RPMI7951 (cell line): ENCODE data around the gene PITPNM1. TPM values are rescaled to one million over a fixed set of nuclear protein-coding genes. Genes with fewer than 3 reads are reported as not detected.
"Not testable (repeated sequence)": the region's sequence is repeated elsewhere in the genome, so short reads cannot be mapped to it uniquely, and the experiment has no call there.

ENCODE experiments used
- DNase-seq: peaks from one replicate; pipeline ENCODE4 v3.0.0-alpha.2; 2012; ENCODE audit warnings: low read depth
- total RNA-seq: library from RNA; depleted of rRNA; stranded (reverse); fragments of >200 nt; shearing (Covaris generic); gene quantifications from 2 replicates; pipeline ENCODE4 v1.2.3, GENCODE V29; 2014; rRNA removed

Gene PITPNM1
- 16.2 and 44.0 TPM in 2 replicates for total RNA-seq

DNA sequence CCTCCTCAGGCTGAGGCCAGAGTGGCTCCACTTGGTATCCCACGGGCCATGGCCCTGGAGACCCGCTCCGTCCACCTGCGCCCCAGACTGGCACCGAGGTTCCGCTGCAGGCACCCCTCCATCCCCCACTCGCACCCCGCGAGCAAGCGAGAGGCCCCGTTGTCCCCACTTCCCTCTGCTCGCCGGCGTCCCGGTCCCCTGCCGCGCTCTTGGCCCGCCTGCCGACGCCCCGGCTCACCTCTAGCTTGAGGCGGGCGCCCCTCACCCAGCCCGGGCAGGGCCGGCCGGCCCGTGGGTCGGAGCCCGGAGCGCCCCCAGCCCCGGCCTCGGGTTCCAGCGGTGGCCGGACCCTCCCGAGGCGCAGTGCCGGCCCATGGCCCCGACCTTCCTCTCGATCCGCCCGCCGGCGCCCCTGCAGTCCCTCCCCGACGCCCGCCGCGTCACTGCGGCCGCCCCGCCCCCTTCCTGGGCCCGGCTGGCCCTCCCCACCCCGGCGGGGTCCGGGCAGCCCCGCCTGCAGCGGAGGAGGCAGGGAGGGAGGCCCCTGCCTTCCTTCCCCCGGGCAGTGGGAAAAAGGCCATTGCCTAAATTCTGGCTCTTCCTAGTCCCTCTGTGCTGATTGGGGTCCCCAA lies at the start of gene PITPNM1:
TSS of gene PITPNM1 (minus strand) at position 414 of the 632 bp plus-strand sequence. CDS start 1,183 bp downstream, outside the sequence.
- DNase-seq: peak; percentile 66

DNA sequence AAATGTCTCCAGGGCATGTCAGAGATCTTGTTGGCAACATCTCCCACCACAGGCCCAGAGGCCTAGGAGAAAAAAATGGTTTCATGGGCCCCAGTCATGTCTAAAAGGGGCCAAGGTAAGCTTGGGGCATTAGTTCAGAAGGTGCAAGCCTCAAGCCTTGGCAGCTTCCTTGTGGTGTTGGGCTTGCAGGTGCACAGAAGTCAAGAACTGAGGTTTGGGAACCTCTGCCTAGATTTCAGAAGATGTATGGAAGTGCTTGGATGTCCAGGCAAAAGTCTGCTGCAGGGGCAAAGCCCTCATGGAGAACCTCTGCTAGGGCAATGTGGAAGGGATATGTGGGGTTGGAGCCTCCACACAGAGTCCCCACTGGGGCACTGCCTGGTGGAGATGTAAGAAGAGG lies 46.5 kb upstream of the PITPNM1 start:
- not testable (repeated sequence) for DNase-seq

DNA sequence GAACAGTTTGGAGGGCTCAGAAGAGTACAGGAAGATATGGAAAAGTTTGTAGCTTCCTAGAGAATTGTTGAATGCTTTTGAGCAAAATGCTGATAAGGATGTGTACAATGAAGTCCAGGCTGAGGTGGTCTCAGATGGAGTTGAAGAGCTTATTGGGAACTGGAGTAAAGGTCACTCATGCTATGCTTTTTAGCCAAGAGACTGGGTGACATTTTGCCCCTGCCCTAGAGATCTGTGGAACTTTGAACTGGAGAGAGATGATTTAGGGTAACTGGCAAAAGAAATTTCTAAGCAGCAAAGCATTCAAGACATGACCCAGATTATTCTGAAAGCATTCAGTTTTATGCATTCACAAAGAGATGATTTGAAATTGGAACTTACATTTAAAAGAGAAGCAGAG lies 46.0 kb upstream of the PITPNM1 start:
- DNase-seq: no peak

DNA sequence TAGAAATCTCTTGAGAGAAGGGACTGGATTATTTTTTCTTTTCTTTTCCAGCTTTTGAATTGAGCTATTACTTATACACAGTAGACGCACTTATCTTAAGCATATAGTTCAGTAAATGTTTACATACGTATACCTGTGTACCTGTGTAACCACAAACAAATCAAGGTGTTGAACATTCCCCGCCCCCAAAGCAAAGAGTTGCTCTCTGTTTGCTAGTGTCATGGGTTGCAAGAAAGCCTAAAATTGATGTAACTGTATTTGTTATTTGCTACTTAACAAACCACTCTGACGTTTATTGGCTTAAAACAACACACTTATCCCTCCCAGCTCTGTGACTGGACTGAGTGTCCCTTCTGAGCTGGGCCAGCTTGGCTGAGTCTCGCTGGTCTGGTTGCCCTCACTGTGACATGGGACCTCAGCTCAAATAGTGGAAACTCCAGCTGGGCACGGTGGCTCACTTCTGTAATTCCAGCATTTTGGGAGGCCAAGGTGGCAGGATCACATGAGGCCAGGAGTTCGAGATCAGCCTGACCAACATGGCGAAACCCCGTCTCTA lies 43.5 kb upstream of the PITPNM1 start:
- DNase-seq: no peak

DNA sequence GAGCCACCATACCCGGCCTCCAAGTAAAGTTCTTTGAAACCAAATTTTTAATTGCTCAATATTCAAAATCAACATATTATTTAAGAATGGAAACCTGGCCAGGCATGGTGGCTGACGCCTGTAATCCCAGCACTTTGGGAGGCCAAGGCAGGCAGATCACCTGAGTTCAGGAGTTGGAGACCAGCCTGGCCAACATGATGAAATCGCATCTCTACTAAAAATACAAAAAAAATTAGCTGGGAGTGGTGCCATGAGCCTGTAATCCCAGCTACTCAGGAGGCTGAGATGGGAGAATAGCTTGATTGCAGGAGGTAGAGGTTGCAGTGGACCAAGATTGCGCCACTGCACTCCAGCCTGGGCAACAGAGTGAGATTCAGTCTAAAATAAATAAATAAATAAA lies 42.9 kb upstream of the PITPNM1 start:
- not testable (repeated sequence) for DNase-seq

DNA sequence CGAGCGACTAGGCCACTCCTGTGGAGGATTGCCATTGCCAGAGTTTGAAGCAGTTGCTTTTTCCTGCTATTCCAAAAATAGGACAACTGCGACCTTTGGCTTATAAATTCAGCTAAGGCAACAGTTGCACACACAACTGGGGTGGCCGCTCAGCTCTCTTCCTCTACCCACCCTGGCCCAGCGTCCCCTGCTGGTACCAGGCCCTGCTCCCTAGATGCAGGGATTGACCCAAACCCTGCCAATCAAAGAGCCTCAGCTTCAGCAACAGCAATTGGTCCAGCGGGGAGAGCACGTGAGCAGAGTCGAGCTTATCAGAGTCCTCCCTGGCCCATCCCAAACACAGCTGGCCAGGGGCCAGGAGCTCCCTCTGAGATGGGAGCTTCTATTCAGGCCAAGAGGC lies 40.1 kb upstream of the PITPNM1 start:
- no peak for DNase-seq

DNA sequence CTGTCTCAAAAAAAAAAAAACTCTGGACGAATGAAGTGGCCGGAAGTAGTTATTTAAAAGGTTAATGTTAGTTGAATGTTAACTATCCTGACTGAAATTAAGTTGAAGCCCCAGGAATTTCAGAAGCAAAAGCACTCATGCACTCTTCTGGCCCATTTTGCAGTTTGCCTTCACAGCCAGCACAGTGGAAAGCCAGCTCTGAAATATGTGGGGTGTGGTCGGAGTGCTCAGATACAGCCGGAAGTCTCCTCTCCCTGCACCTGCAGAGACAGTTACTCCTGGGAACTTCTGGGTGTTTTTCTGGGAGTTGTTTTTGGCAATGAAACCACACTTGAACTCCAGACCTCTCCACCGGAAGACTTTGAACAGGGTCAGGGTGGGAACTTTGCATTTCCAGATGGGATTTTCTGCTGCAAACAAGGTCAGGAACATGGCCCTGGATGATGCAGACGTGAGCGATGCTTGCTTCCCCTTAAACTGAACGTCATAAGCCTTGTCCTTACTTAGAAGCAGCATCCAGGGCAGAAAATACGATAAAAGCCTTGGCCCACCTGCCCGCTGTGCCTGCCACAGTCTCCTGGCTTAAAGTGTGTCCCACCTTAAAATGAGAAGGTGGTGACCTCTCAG lies 39.6 kb upstream of the PITPNM1 start:
- DNase-seq: no peak

DNA sequence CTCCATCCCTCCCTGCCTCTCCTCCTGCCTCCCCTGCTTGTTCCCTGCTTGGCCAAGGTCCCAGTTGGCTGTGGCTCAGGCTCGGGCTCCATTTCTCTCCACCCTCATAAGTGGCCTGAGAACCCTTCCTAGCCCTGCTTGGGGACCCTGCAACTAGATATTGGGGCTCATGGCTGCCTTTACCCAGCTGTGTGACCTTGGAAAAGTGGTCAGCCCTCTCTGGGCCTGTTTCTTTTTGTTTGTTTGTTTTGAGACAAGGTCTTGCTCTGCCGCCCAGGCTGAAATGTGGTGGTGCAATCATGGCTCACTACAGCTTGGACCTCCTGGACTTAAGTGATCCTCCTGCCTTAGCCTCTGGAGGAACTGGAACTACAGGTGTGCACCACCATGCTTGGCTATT lies 38.4 kb upstream of the PITPNM1 start:
- no peak for DNase-seq

- no peak for DNase-seq
These were observed 37.8 kb upstream of the PITPNM1 start for GRCh38 chr11:67542971-67543370.

- no peak for DNase-seq
These were observed 37.0 kb upstream of the PITPNM1 start for GRCh38 chr11:67542169-67542568.

GRCh38 chr11:67541198-67541597 lies 36.0 kb upstream of the PITPNM1 start:
- DNase-seq: no peak

DNA sequence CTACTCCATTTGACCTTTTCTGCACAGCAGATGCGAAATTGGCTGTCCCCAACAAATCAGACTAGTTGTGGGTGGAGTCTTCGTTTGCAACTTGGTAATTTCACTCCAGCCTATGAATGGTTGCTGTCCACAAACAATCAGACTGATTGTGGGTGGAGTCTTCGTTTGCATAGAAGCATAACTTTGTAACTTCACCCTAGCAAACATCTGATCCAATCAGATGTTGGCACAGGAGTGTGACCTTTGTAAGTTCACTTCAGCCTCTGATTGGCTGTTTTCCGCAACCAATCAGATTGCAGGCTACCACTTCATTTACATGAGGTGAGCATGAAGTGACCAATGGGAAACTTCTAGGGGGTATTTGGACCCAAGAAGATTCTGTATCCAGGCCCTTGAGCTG lies 34.4 kb upstream of the PITPNM1 start:
- DNase-seq: no peak

- DNase-seq: no peak
These were observed 33.8 kb upstream of the PITPNM1 start for GRCh38 chr11:67538823-67539505.

DNA sequence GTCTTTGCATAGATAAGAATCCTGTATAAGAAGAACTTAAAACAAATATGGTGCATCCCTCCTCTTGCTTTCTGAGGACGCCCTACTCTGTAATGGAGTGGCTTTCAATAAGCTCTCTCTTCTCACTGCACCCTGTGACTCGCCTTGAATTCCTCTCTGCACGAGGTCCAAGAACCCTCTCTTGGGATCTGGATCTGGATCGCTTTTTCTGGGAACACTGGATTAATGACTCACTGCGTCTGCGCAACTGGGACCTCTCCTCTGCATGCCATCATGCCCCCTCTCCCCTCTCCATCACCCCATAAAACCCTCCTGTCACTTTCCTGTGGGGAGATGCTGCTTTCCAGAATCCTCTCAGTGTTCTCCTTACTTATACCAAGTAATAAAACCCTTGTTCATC lies 33.1 kb upstream of the PITPNM1 start:
- no peak for DNase-seq

DNA sequence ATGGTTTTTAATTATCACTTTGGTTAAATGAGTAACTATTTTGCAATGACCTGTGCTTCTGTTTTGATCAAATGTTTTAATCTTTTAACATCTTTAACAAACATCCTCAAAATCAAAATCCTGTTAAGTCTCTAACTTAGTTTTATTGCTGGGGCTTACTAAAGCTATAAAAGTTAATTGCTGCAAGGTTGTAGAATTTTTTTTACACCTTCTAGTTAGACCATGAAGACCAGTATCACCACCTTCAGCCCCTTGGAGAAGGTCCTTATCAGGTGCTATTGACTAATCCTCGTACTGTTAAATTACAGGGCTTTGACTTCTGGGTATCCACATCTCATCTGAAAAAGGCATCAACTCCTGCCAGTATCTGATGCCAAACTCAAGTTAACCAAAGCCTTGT lies 30.4 kb upstream of the PITPNM1 start:
- no peak for DNase-seq

DNA sequence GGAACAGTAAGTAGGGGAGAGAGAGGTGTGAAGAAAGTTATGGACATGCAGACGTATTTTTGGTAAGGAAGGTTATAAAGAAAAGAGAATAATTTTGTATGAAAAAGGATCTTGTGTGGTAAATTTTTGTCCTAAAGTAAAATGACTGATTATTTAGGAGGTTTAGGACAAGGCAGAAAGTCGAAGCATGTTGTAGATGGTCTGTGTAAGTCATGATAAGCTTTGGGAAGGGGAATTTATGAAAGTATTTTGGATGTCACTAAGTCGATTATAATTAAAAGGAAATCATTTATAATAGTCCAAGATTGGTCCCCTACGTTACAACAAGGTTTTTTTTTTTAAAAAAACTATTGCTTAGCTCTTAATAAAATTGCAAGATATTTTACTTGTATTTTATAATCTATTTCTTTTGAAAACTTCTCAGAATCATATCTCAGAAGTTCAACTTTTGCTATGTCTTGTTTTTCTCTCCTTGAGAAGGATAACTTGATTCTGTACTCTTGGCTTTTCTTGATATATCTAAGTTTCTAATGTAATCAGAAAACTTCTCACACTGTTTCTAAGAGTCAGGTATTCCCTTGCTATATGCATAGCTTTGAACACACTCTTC lies 29.0 kb upstream of the PITPNM1 start:
- peak; percentile 26 for DNase-seq

- DNase-seq: no peak
These were observed 27.7 kb upstream of the PITPNM1 start for GRCh38 chr11:67532889-67533288.

DNA sequence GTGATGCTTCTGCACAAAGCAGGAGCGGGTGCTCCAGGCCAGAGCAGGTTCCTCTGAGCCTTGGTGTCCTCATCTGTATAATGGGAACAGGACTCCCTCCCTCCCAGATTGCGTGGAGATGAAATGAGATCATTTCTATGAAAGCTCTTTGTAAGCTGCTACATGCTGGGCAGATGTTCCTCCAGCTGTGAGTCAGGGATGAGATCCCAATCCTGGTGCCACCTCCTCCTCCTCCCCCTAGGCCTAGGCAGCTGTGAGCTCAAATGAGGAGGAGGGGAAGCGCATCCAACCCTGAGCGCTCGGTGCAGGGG lies 25.1 kb upstream of the PITPNM1 start:
- peak; percentile 10 for DNase-seq

DNA sequence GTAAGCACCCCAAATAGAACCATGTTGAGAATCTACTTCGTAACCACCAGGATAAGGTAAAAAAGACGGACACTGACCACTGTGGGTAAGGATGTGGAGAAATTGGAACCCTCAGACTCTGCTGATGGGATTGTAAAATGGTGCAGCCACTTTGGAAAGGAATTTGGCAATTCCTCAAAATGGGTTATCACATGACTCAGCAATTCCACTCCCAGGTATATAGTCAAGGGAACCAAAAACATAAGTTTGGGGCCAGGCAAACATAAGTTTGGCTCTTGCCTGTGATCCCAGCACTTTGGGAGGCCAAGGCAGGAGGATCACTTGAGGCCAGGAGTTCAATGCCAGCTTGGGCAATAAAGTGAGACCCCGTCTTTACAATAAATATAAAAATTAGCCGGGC lies 23.2 kb upstream of the PITPNM1 start:
- DNase-seq: no peak

DNA sequence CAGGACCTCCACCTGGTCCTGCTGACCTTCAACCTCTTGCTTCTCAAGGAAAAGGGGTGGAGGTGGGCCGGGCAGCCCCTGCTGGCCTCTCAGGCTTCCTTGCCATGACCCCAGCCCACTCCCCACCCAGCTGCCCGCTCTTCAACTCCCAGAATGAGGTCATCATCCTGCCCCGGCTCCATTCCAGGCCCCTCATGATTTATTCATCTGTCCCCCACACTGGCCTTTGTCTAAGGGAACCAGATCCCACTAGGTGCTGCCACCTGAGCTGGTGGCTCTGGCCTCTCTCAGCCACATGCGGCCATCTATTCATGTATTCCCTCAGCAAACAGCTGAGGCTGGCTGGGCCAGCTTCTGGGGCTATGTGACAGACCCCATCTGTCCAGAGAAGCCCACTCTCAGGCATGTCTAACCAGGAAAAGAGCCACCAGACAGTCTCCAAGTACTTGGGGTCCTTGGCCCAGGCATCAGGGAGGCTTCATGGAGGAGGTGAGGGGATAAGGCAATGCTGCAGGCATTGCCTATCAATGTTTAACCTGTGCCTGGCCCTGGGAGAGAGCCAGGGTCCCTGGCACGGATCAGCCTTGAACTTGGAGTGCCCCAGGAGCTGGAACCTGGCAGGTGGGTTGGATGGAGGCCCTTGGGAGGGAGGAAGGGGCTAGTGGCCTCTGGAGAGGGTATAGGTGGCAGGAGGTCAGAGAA lies 20.3 kb upstream of the PITPNM1 start:
- no peak for DNase-seq

DNA sequence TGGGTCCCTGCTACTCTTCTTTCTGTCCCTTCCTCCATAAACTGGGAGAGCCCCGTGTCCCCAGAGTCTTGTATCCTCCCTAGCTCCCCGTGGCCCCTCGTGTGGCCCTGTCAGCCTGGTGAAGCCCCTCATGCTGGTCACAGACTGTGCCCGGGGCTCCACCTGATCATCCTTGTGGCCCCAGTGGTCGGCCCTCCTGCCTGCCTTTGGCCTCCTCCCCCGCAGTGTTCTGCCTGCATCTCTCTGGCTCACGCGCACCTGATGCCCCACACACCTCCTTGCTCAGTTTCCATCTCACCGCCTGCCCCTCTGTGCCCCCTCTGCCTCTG lies 19.3 kb upstream of the PITPNM1 start:
- DNase-seq: no peak
